Activated T-helper 1 cell treated with anti-CD3 and anti-CD28 coated beads, Interleukin-12 subunit alpha, Interleukin-12 subunit beta, Interleukin-2, Interleukin-4 antibody, amounts not matched to agents 30 ng/mL and 10 ng/mL and 1 ng/mL, durations not matched to agents 14 hours and 24 hours and 36 hours (primary cell): ENCODE data around the gene COPB2. TPM values are rescaled to one million over a fixed set of nuclear protein-coding genes. Genes with fewer than 3 reads are reported as not detected.

Source experiments
- DNase-seq: peaks from one replicate; pipeline ENCODE4 v3.0.0; 2021; ENCODE audit warnings: low spot score
- H3K27ac Mint-ChIP-seq: one replicate; pipeline ENCODE4 v1.8.0; 2021; ENCODE audit warnings: mild to moderate bottlenecking, mixed read lengths
- H3K27me3 Mint-ChIP-seq: one replicate; pipeline ENCODE4 v1.8.0; 2022; ENCODE audit warnings: mild to moderate bottlenecking, moderate library complexity, mixed read lengths; ENCODE audit not compliant: insufficient read depth
- H3K36me3 Mint-ChIP-seq: one replicate; pipeline ENCODE4 v1.8.0; 2021; ENCODE audit warnings: low read depth, mixed read lengths
- H3K4me1 Mint-ChIP-seq: one replicate; pipeline ENCODE4 v1.8.0; 2021; ENCODE audit warnings: low read depth, mixed read lengths
- H3K4me3 Mint-ChIP-seq: one replicate; pipeline ENCODE4 v1.8.0; 2021; ENCODE audit warnings: mild to moderate bottlenecking, moderate library complexity, mixed read lengths
- H3K9me3 Mint-ChIP-seq: one replicate; pipeline ENCODE4 v1.8.0; 2021; ENCODE audit warnings: mixed read lengths
- intact Hi-C: fragments of 100-400 bp; cut with micrococcal nuclease; formaldehyde crosslinking; loops from one replicate; pipeline ENCODE4 v1.15.1; 2024
- total RNA-seq: library from RNA; stranded (reverse); gene quantifications from 2 replicates; pipeline ENCODE4 v1.2.3, GENCODE V29; 2022

COPB2 gene
- total RNA-seq, 1 donor from 2014 or later, result 96.9 TPM

DNA sequence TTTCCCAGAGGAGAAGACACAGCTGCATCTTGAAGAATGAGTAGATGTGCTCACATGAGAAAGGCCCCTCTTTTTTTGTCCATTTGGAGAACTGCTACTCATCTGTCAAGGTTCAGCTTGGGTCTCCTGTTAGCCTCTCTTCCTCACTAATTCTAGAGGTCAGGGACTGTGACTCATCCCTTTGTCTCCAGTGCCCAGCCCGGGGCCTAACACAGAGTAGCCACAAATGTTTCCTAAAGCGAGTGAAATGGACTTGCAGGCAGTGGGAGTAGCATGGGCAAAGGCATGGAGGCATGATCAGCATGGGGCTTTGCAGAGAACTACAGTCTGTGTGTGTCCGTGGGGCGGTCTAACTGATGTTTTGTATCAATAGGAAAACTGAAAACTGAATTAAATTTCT lies 79.6 kb downstream of the COPB2 start:
- DNase-seq, result no peak
- Mint-ChIP-seq H3K27ac (no peak overlapping the region), H3K9me3 (no peaks in the 10 kb centered on the region), H3K4me1 (no peaks in the 10 kb centered on the region), H3K4me3 (no peak overlapping the region), H3K36me3 (no peaks in the 10 kb centered on the region), H3K27me3 (peaks cover 3% of the 10 kb centered on the region)
- intact Hi-C loops, result no loop called here

DNA sequence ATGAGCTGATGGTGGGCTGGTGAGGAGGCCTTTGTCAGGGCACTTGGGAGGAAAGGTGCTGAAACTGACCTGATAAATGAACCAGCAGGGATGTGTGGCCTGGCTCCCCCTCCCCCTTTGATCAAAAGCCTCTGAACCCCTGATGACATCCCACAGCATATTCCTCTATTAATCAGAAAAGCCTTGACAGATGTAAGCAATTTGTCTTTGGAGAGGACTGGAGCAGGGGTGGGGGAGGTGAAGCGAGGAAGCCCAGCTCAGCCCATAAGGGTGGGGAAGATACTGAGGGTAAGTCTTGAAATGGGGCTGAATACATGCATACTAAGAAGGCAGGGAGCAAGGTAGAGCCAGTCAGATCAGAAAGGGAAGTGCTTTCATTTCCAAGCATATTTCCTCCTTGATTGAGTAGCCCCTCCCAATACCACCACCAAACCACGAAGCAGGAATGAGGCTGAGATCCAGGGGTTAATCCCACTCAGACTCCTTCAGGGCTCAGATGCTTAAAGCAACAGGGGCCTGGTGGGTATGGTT lies 80.3 kb downstream of the COPB2 start:
- no peak overlapping the region for H3K4me3 Mint-ChIP-seq
- no peaks in the 10 kb centered on the region for H3K9me3 Mint-ChIP-seq
- DNase-seq, result no peak
- H3K36me3 Mint-ChIP-seq, result no peaks in the 10 kb centered on the region
- H3K27me3 Mint-ChIP-seq, result no peaks in the 10 kb centered on the region
- intact Hi-C loops, result no loop called here
- no peaks in the 10 kb centered on the region for H3K4me1 Mint-ChIP-seq
- no peak overlapping the region for H3K27ac Mint-ChIP-seq

DNA sequence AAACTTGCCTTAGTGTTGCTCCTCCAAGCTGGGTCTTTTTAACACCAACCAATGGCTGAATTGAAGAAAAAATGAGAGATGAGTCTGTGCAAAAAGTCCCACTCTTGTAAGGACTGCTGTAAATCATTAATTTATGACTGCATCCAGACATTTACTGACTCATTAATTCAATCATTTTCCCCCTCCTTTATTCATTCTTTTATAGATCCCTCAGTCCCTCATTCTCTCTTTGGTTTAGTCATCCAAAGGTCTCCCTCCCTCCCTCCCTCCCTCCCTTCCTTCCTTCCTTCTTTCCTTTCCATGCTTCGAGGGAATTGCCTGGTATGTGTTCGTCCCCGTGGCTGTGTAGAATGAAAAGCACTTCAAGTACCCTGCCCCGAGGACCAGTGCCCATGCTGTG lies 80.9 kb downstream of the COPB2 start:
- Mint-ChIP-seq H3K36me3 (no peaks in the 10 kb centered on the region), H3K27ac (no peak overlapping the region), H3K9me3 (no peaks in the 10 kb centered on the region), H3K27me3 (no peaks in the 10 kb centered on the region), H3K4me3 (no peak overlapping the region), H3K4me1 (no peaks in the 10 kb centered on the region)
- no peak for DNase-seq
- intact Hi-C loops, result no loop called here

DNA sequence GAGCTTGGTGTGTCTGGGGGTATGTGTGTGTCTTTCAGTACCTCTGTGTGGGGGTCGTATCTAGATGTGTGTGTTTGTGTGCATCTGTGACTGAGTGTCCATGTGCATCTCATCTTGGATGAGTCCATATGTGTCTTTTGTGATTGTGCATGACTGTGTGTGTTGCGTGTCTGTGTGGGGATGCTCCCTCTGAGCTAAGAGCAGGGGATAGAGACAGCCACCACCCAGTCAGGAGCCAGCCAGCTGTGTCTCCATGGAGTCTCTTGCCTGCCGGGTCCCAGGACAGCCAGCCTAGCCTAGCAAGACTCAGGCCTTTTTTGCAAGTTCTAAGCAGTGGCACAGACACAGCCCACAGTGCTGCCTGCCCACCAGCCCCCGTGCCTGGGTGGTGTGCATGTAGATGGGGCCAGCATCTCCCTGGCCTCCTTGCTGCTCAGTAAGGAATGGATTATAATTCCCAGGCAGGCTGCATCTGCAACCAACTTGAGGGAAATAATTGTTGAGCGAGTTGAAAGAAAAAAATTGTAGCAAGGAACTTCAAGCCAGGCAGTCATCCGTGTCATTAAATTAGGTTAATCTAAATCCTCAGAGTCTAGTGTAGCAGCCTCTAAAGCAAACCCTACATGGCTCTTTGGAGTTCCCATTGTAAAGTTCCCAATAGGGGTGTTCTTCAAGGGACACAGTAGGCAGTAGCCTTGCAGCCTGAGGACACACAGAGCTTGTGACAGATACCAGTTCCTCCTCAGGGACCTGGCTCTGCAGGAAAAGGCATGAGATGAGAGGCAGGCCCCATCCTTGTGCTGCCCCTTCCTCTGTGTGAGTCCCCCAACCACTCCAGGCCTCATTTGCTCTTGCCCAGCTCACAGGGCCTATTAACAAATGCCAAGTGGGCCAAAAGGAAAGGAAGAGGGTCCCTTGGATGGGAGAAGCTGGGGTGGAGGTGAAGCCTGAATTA lies 81.6 kb downstream of the COPB2 start:
- intact Hi-C loops, result no loop called here
- no peak for DNase-seq
- Mint-ChIP-seq H3K4me3 (no peak overlapping the region), H3K4me1 (peaks cover 1% of the 10 kb centered on the region), H3K9me3 (no peaks in the 10 kb centered on the region), H3K36me3 (no peaks in the 10 kb centered on the region), H3K27me3 (no peaks in the 10 kb centered on the region), H3K27ac (no peak overlapping the region)

Other genes starting within 250 kb of the COPB2 start
- 48.4 and 54.7 TPM in 2 replicates for gene MRPS22, start 45.6 kb downstream of the COPB2 start, total RNA-seq
- not detected in 2 replicates for gene RBP2, start 86.9 kb upstream of the COPB2 start, total RNA-seq
- gene RBP1, start 150.1 kb upstream of the COPB2 start, total RNA-seq, result not detected in 2 replicates